Body of pancreas (tissue), 4 donors: ENCODE results near the gene MAP3K4. TPM values are rescaled to one million over a fixed set of nuclear protein-coding genes. Genes with fewer than 3 reads are reported as not detected.

Source experiments
- ATAC-seq: fragments of 150-250 bp; one replicate; pipeline ENCODE4 v1.9.1; 2016
- DNase-seq, 4 donors: peaks; one replicate each; pipeline ENCODE4 v3.0.0-alpha.2; 2019
- H3K27ac ChIP-seq, 4 donors: fragments of 200-600 bp; sonication (generic); 1 replicate in 3 of 4; 2 replicates in 1 of 4; pipeline versions ENCODE4 v1.5.1 to v1.6.1; 2016 to 2019; ENCODE audit warnings: mild to moderate bottlenecking in 1 of 4, mixed read lengths in 1 of 4, moderate library complexity in 1 of 4
- H3K27me3 ChIP-seq, 2 donors: fragments of 200-600 bp; sonication (generic); one replicate each; pipeline ENCODE4 v1.6.0; 2016; ENCODE audit warnings: mild to moderate bottlenecking in 1 of 2
- H3K36me3 ChIP-seq, 2 donors: fragments of 200-600 bp; sonication (generic); replicated peaks in 1 of 2; 2 replicates each; pipeline ENCODE4 v1.5.1; 2016; ENCODE audit warnings: low read depth in 2 of 2; ENCODE audit not compliant: insufficient read depth in 1 of 2
- H3K4me1 ChIP-seq: fragments of 200-600 bp; sonication (generic); one replicate; pipeline ENCODE4 v1.6.0; 2016
- H3K4me3 ChIP-seq, 2 donors: fragments of 200-600 bp; sonication (generic); 1 replicate in 1 of 2; 2 replicates in 1 of 2; pipeline ENCODE4 v1.5.1; 2016 to 2019
- H3K9me3 ChIP-seq, 3 donors: fragments of 200-600 bp; sonication (generic); 1 replicate in 2 of 3; 2 replicates in 1 of 3; pipeline ENCODE4 v1.5.1; 2016
- CTCF ChIP-seq, 7 experiments: fragments of 450-650 bp in 4 of 7; fragments of 200-600 bp in 3 of 7; sonication (generic) in 3 of 7; IDR thresholded peaks; one replicate each; pipeline ENCODE4 v1.5.1; 2016 to 2019; ENCODE audit warnings: antibody characterized with exemption in 7 of 7
- POLR2A ChIP-seq, 3 donors: fragments of 450-650 bp; IDR thresholded peaks; one replicate each; pipeline ENCODE4 v1.6.1; 2016; ENCODE audit warnings: antibody characterized with exemption in 3 of 3, mild to moderate bottlenecking in 2 of 3
- WGBS, 2 donors: methylation state at CpG; one replicate each; pipeline ENCODE4 v1.1.5; 2017; 5-methylcytosine and 5-hydroxymethylcytosine counted together
- intact Hi-C: fragments of 100-400 bp; cut with DNase I; formaldehyde crosslinking; loops from one replicate; pipeline ENCODE4 v1.15.1; 2023
- total RNA-seq, 2 donors: library from RNA; depleted of rRNA; stranded (reverse); fragments of >200 nt; gene quantifications; one replicate each; pipeline ENCODE4 v1.1.0, GENCODE V29; 2016

MAP3K4 gene
- total RNA-seq, 2 donors from 2014 or later: 20.1 to 31.4 TPM

GRCh38 chr6:160963651-160964050, 27.9 kb upstream of the MAP3K4 start:
- H3K4me1 ChIP-seq: peaks cover 19% of the 10 kb centered on the region
- H3K27ac ChIP-seq: no peak overlapping the region
- TF ChIP-seq CTCF (IDR thresholded peaks at IDR 0.05): no peak
- TF ChIP-seq POLR2A (IDR thresholded peaks at IDR 0.05): no peak
- 64 to 71% methylated on average over 8 of the region's 8 CpGs for WGBS, 2 donors
- no peaks in the 10 kb centered on the region for H3K27me3 ChIP-seq
- DNase-seq: no peak
- H3K9me3 ChIP-seq: no peaks in the 10 kb centered on the region
- no peak overlapping the region for H3K4me3 ChIP-seq
- no peaks in the 10 kb centered on the region for H3K36me3 ChIP-seq
- intact Hi-C loops: no loop called here
- no peak for ATAC-seq

- TF ChIP-seq POLR2A (IDR thresholded peaks at IDR 0.05): no peak
- TF ChIP-seq CTCF (IDR thresholded peaks at IDR 0.05): no peak
- intact Hi-C loops: no loop called here
- ATAC-seq (no peak), DNase-seq (no peak)
- 75 to 80% methylated on average over 5 of the region's 5 CpGs for WGBS, 2 donors
- no peaks in the 10 kb centered on the region for H3K36me3 ChIP-seq
- H3K4me1 ChIP-seq: peaks cover 5% of the 10 kb centered on the region
- no peak overlapping the region for H3K27ac ChIP-seq
- no peaks in the 10 kb centered on the region for H3K27me3 ChIP-seq
- no peaks in the 10 kb centered on the region for H3K9me3 ChIP-seq
- no peak overlapping the region for H3K4me3 ChIP-seq
Observed at GRCh38 chr6:160965893-160966292, 25.7 kb upstream of the MAP3K4 start.

- no peaks in the 10 kb centered on the region for H3K9me3 ChIP-seq
- intact Hi-C loops: no loop called here
- H3K27me3 ChIP-seq: no peaks in the 10 kb centered on the region
- DNase-seq (no peak), ATAC-seq (no peak)
- WGBS, 2 donors: 74 to 76% methylated on average over 7 of the region's 7 CpGs
- H3K36me3 ChIP-seq: no peaks in the 10 kb centered on the region
- no peaks in the 10 kb centered on the region for H3K4me1 ChIP-seq
- H3K27ac ChIP-seq: no peak overlapping the region
- TF ChIP-seq POLR2A (IDR thresholded peaks at IDR 0.05) (no peak), CTCF (IDR thresholded peaks at IDR 0.05) (no peak)
- H3K4me3 ChIP-seq: no peak overlapping the region
Observed at GRCh38 chr6:160966493-160967229, 24.9 kb upstream of the MAP3K4 start.

- intact Hi-C loops: no loop called here
- WGBS, 2 donors: 85 to 92% methylated on average over 4 of the region's 4 CpGs
Observed at GRCh38 chr6:160967351-160967750, 24.2 kb upstream of the MAP3K4 start.

More at GRCh38 chr6:160967351-160967750, 24.2 kb upstream of the MAP3K4 start:
- no peak for ATAC-seq
- no peaks in the 10 kb centered on the region for H3K27me3 ChIP-seq
- TF ChIP-seq CTCF (IDR thresholded peaks at IDR 0.05) (no peak), POLR2A (IDR thresholded peaks at IDR 0.05) (no peak)
- no peak for DNase-seq
- H3K36me3 ChIP-seq: no peaks in the 10 kb centered on the region
- no peaks in the 10 kb centered on the region for H3K4me1 ChIP-seq
- no peak overlapping the region for H3K27ac ChIP-seq
- H3K9me3 ChIP-seq: no peaks in the 10 kb centered on the region
- H3K4me3 ChIP-seq: no peak overlapping the region
